HepG2 (cell line): ENCODE data around the gene DHH. TPM values are rescaled to one million over a fixed set of nuclear protein-coding genes. Genes with fewer than 3 reads are reported as not detected.

Experiments
- AGO2 ChIP-seq: fragments of 200-400 bp; formaldehyde crosslinking; optimal IDR thresholded peaks from 2 replicates; pipeline ENCODE3; 2017; ENCODE audit warnings: mild to moderate bottlenecking, low read depth, low read length, moderate library complexity
- ARHGAP35 ChIP-seq: sonication (generic); formaldehyde crosslinking; IDR thresholded peaks from 2 replicates; pipeline ENCODE4 v1.9.0; 2022; ENCODE audit warnings: mild to moderate bottlenecking, inconsistent platforms, moderate library complexity, missing genetic modification reagents, borderline replicate concordance
- CENPT ChIP-seq: sonication (generic); formaldehyde crosslinking; IDR thresholded peaks from 2 replicates; pipeline ENCODE4 v1.8.0; 2022; ENCODE audit warnings: low read depth, mild to moderate bottlenecking, moderate library complexity, missing genetic modification reagents
- CHCHD3 ChIP-seq: sonication (generic); formaldehyde crosslinking; IDR thresholded peaks from 2 replicates; pipeline ENCODE4 v1.8.0; 2022; ENCODE audit warnings: mild to moderate bottlenecking, missing genetic modification reagents, moderate library complexity
- CSRNP1 ChIP-seq: sonication (generic); formaldehyde crosslinking; IDR thresholded peaks from 2 replicates; pipeline ENCODE4 v1.8.1; 2023; ENCODE audit warnings: mild to moderate bottlenecking, missing genetic modification reagents
- GABPB1 ChIP-seq: IDR thresholded peaks from 2 replicates; pipeline ENCODE4 v1.6.1; 2016; ENCODE audit warnings: mild to moderate bottlenecking, missing genetic modification reagents, moderate library complexity, missing compliant biosample characterization
- HES4 ChIP-seq: sonication (generic); formaldehyde crosslinking; IDR thresholded peaks from 2 replicates; pipeline ENCODE4 v1.9.0; 2021; ENCODE audit warnings: mild to moderate bottlenecking, missing genetic modification reagents, borderline replicate concordance
- HOMEZ ChIP-seq: IDR thresholded peaks from 2 replicates; pipeline ENCODE4 v1.6.1; 2016; ENCODE audit warnings: low read depth
- SRSF4 ChIP-seq: fragments of 200-400 bp; formaldehyde crosslinking; IDR thresholded peaks from one replicate; pipeline ENCODE4 v1.6.1; 2018; ENCODE audit warnings: mild to moderate bottlenecking, low read depth, low read length, moderate library complexity; ENCODE audit not compliant: poor library complexity, severe bottlenecking
- TIGD3 ChIP-seq: sonication (generic); formaldehyde crosslinking; IDR thresholded peaks from 2 replicates; pipeline ENCODE4 v1.5.1; 2020; ENCODE audit warnings: mild to moderate bottlenecking, missing genetic modification reagents, borderline replicate concordance
- TOE1 ChIP-seq: sonication (generic); formaldehyde crosslinking; IDR thresholded peaks from 2 replicates; pipeline ENCODE4 v1.4.0; 2020; ENCODE audit warnings: mild to moderate bottlenecking, missing genetic modification reagents
- ZBTB8A ChIP-seq: sonication (generic); formaldehyde crosslinking; IDR thresholded peaks from 2 replicates; pipeline ENCODE4 v1.4.0; 2020; ENCODE audit warnings: mild to moderate bottlenecking, low read depth, missing genetic modification reagents, borderline replicate concordance
- ZNF235 ChIP-seq: sonication (generic); formaldehyde crosslinking; IDR thresholded peaks from 2 replicates; pipeline ENCODE4 v1.8.1; 2023; ENCODE audit warnings: mild to moderate bottlenecking, missing genetic modification reagents, borderline replicate concordance
- ZNF605 ChIP-seq: sonication (generic); formaldehyde crosslinking; IDR thresholded peaks from 2 replicates; pipeline ENCODE4 v1.8.0; 2022; ENCODE audit warnings: mild to moderate bottlenecking, missing genetic modification reagents
- polyA plus RNA-seq, 8 experiments: library from polyadenylated mRNA; depleted of rRNA in 3 of 8; stranded (reverse) in 7 of 8; unstranded in 1 of 8; fragments of >200 nt; fragmentation: Illumina TruSeq in 4 of 8; extraction: Trizol in 4 of 8; gene quantifications; 2 replicates each; pipeline versions ENCODE4 v1.2.1 to v1.2.3, GENCODE V29; 2011 to 2016; ENCODE audit warnings: low read depth in 4 of 8, missing spikeins in 1 of 8, mixed read lengths in 1 of 8; ENCODE audit not compliant: insufficient read depth in 1 of 8
- total RNA-seq, 5 experiments: library from RNA; depleted of rRNA; stranded (reverse); fragments of >200 nt; fragmentation: Illumina TruSeq; extraction: Trizol; gene quantifications; 2 replicates each; pipeline ENCODE4 v1.2.3, GENCODE V29; 2016; ENCODE audit warnings: low read depth in 1 of 5
- TF ChIP-seq, protein P1 (sequence below): sonication (generic); formaldehyde crosslinking; IDR thresholded peaks from 2 replicates; pipeline ENCODE4 v1.5.0; 2020; ENCODE audit warnings: missing genetic modification reagents
- TF ChIP-seq, protein P2 (sequence below): sonication (generic); formaldehyde crosslinking; IDR thresholded peaks from 2 replicates; pipeline ENCODE4 v1.4.0; 2020; ENCODE audit warnings: missing genetic modification reagents

DHH gene
- total and polyA plus RNA-seq, 2 of the 13 experiments (the other 11 are each of a cell fraction or from before 2014, with no cell fraction given), result not detected

DNA sequence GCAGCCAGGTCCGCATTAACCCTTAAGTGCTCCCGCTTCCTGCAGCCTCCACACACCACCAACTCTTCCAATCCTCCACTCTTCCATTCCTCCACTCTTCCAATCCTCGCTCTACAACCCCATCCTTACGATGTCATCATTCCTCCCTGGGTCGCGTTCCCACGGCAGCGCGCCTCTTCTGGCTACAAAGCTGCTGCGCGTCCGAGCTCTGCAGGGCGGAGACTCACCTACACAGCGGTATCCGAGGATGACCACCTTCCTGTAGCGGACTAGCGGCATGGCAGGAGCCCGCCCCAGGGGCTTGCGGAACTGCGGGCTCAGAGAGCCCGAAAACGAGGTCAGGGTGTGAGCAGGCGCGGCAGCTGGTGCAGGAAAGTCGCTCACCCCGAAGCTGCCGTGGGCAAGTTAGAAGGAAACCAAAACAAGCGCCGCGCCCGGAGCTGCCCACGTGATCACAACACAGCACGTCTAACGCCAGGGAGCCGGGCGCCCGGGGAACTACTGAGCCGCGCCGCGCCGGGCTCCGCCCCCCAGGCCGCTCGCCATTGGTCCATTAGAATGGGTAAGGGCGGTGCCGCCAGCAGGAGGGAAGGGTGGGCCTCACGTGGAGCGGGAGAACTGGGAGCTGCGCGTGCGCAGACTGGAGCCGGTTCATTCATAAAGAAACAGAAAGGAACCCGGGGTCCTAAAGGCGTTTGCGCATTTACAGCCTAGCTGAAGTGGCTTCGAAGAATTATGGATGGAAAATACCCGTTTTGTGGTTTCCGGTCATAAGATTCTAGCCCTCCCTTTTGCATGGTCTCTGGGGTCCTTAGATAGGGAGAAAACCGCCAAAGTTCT, 24.9 kb downstream of the DHH start, which contains the start of gene RHEBL1 (continued):
- TF ChIP-seq ZBTB8A (CRISPR knock-in tag) (no peak), GABPB1 (CRISPR knock-in tag) (peak; percentile 77), HOMEZ (CRISPR knock-in tag) (no peak; the same call in 1 of the 2 replicates), CENPT (no peak), ZNF605 (CRISPR knock-in tag) (peak; percentile 91), ZNF235 (no peak), TOE1 (CRISPR knock-in tag) (no peak), CHCHD3 (CRISPR knock-in tag) (no peak), AGO2 (no peak), TIGD3 (no peak), CSRNP1 (CRISPR knock-in tag) (0 out of 2 replicates have a peak, but pooled peaks have one; percentile 58), ARHGAP35 (CRISPR knock-in tag) (peak; percentile 28; the same call in 1 of the 2 replicates), HES4 (CRISPR knock-in tag) (0 out of 2 replicates have a peak, but pooled peaks have one; percentile 62), SRSF4 (no peak)
- TF ChIP-seq, protein P1, sequence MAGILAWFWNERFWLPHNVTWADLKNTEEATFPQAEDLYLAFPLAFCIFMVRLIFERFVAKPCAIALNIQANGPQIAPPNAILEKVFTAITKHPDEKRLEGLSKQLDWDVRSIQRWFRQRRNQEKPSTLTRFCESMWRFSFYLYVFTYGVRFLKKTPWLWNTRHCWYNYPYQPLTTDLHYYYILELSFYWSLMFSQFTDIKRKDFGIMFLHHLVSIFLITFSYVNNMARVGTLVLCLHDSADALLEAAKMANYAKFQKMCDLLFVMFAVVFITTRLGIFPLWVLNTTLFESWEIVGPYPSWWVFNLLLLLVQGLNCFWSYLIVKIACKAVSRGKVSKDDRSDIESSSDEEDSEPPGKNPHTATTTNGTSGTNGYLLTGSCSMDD (CRISPR knock-in tag), result no peak
- TF ChIP-seq, protein P2, sequence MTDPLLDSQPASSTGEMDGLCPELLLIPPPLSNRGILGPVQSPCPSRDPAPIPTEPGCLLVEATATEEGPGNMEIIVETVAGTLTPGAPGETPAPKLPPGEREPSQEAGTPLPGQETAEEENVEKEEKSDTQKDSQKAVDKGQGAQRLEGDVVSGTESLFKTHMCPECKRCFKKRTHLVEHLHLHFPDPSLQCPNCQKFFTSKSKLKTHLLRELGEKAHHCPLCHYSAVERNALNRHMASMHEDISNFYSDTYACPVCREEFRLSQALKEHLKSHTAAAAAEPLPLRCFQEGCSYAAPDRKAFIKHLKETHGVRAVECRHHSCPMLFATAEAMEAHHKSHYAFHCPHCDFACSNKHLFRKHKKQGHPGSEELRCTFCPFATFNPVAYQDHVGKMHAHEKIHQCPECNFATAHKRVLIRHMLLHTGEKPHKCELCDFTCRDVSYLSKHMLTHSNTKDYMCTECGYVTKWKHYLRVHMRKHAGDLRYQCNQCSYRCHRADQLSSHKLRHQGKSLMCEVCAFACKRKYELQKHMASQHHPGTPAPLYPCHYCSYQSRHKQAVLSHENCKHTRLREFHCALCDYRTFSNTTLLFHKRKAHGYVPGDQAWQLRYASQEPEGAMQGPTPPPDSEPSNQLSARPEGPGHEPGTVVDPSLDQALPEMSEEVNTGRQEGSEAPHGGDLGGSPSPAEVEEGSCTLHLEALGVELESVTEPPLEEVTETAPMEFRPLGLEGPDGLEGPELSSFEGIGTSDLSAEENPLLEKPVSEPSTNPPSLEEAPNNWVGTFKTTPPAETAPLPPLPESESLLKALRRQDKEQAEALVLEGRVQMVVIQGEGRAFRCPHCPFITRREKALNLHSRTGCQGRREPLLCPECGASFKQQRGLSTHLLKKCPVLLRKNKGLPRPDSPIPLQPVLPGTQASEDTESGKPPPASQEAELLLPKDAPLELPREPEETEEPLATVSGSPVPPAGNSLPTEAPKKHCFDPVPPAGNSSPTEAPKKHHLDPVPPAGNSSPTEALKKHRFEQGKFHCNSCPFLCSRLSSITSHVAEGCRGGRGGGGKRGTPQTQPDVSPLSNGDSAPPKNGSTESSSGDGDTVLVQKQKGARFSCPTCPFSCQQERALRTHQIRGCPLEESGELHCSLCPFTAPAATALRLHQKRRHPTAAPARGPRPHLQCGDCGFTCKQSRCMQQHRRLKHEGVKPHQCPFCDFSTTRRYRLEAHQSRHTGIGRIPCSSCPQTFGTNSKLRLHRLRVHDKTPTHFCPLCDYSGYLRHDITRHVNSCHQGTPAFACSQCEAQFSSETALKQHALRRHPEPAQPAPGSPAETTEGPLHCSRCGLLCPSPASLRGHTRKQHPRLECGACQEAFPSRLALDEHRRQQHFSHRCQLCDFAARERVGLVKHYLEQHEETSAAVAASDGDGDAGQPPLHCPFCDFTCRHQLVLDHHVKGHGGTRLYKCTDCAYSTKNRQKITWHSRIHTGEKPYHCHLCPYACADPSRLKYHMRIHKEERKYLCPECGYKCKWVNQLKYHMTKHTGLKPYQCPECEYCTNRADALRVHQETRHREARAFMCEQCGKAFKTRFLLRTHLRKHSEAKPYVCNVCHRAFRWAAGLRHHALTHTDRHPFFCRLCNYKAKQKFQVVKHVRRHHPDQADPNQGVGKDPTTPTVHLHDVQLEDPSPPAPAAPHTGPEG (CRISPR knock-in tag), result peak; percentile 34; the same call in 1 of the 2 replicates
